Mesodermal cell (in vitro differentiated cells): ENCODE data around the gene ANKIB1.

Source experiments
- H3K27ac ChIP-seq: 2 replicates; pipeline ENCODE4 v1.7.0; 2013; ENCODE audit warnings: mild to moderate bottlenecking, low read depth, low read length, moderate library complexity; ENCODE audit not compliant: severe bottlenecking
- H3K36me3 ChIP-seq: 2 replicates; pipeline ENCODE4 v1.7.1; 2013; ENCODE audit warnings: mild to moderate bottlenecking, low read length, moderate library complexity; ENCODE audit not compliant: control insufficient read depth, insufficient read depth
- H3K4me1 ChIP-seq: one replicate; pipeline ENCODE4 v1.7.1; 2013; ENCODE audit warnings: mild to moderate bottlenecking, low read length; ENCODE audit not compliant: insufficient read depth, control insufficient read depth, poor library complexity, severe bottlenecking
- H3K4me3 ChIP-seq: 2 replicates; pipeline ENCODE4 v1.7.0; 2013; ENCODE audit warnings: low read length, control low read depth, mild to moderate bottlenecking; ENCODE audit not compliant: insufficient read depth, poor library complexity, severe bottlenecking; ENCODE audit errors: extremely low read depth
- H3K9me3 ChIP-seq: 2 replicates; pipeline ENCODE4 v1.7.1; 2013; ENCODE audit warnings: mild to moderate bottlenecking, low read length, moderate library complexity; ENCODE audit not compliant: control insufficient read depth
- whole genome bisulfite sequencing, 2 experiments: methylation state at CpG; one replicate each; pipeline ENCODE4 v1.1.5; 2013; ENCODE audit warnings: missing lambda C conversion rate in 2 of 2; ENCODE audit not compliant: insufficient coverage in 2 of 2; 5-methylcytosine and 5-hydroxymethylcytosine counted together

ANKIB1 gene

GRCh38 chr7:92292981-92293380 lies 47.2 kb downstream of the ANKIB1 start:
- H3K4me3 ChIP-seq: no peak overlapping the region
- WGBS, 2 experiments: 67% methylated on average over 1 of the region's 3 CpGs; no CpG with 5 or more reads in 1 of the 2 experiments
- no peak overlapping the region for H3K27ac ChIP-seq
- H3K4me1 ChIP-seq: no peaks in the 10 kb centered on the region
- no peaks in the 10 kb centered on the region for H3K9me3 ChIP-seq
- peaks cover 3% of the 10 kb centered on the region for H3K36me3 ChIP-seq

DNA sequence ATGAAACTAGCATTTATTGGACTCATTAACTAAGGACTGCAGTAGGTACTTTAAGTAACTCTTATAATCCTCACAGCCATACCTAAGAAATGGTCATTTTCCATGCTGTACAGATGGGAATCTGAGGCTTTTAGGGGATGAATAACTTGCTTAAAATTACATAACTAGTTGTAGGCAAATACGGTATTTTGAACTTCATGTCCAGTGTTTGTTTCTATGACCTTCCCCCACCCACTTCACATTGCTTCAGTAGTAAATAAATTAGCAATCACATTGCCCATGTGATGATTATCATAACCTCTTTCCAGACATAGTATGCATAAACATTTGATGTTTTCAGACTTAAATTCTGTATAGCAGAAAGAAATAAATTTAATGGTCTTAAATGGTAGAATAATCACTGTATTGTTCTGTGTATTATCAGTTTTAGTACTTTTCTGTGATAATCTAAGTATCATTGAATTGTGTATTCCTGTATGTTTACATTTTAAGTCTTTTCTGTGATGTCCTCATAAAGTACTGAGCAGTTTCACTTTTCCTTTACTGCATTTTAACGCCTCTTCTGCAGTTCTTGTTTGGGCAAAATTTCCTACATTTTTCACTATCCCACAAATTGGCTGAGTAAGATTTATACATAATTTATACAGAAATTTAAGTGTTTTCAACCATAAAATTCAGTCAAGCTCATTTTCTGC lies 48.3 kb downstream of the ANKIB1 start:
- no peaks in the 10 kb centered on the region for H3K4me1 ChIP-seq
- no CpG with 5 or more reads among the region's 2 CpGs for WGBS, 2 experiments
- H3K36me3 ChIP-seq: peaks cover 7% of the 10 kb centered on the region
- H3K27ac ChIP-seq: no peak overlapping the region
- H3K4me3 ChIP-seq: no peak overlapping the region
- no peaks in the 10 kb centered on the region for H3K9me3 ChIP-seq

DNA sequence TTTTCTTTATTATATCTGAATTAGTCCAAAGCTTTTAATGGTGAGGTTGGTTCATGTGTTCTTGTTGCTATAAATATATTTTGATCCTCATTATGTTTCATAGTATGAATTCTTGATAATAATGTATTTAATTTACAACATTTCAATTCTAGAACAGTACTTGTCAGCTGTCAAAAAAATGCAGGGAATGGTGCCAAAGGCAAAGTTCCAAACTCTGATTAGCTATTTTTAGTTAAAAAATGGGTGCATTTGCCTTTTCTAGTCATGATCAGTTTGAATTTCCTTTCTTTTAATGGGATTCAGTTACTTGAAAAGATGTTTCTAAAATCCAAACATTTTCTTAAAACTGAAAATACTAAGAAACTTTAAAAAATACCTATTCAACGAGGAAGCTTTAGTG lies 49.6 kb downstream of the ANKIB1 start:
- no CpG with 5 or more reads among the region's 1 CpG for WGBS, 2 experiments
- no peak overlapping the region for H3K27ac ChIP-seq

GRCh38 chr7:92296235-92296634 lies 50.5 kb downstream of the ANKIB1 start:
- no peak overlapping the region for H3K27ac ChIP-seq
- peaks cover 12% of the 10 kb centered on the region for H3K36me3 ChIP-seq
- no peaks in the 10 kb centered on the region for H3K4me1 ChIP-seq
- no CpG with 5 or more reads among the region's 3 CpGs for WGBS, 2 experiments
- no peaks in the 10 kb centered on the region for H3K9me3 ChIP-seq
- H3K4me3 ChIP-seq: no peak overlapping the region

More for the DNA sequence above, 49.6 kb downstream of the ANKIB1 start:
- Histone ChIP-seq H3K9me3 (no peaks in the 10 kb centered on the region), H3K36me3 (peaks cover 12% of the 10 kb centered on the region), H3K4me3 (no peak overlapping the region), H3K4me1 (no peaks in the 10 kb centered on the region)

DNA sequence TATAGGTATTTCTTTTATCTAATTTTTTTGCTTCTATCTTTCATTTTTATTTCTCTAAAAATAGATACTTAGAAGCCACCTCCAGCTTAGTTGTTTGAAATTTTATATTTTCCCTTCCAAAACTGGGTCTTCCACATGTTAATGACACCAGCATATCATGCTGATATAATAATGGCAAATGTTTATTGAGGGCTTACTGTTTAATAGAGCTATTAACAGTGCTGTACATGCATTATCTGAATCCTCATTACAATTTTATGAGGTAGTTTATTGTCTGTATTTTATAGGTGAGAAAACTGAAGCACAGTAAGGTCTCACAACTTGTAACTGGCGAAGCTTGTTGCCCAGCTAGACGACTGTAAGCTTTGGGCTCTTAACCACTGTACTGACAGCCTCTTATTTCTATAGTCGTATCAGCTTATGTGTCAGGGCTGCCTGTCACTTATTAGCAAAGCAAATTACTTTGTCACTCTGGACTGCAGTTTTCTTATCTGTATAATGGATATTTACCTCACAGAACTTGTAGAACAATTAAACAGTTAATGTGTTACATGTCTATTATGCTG lies 51.2 kb downstream of the ANKIB1 start:
- H3K36me3 ChIP-seq: peaks cover 12% of the 10 kb centered on the region
- no peak overlapping the region for H3K4me3 ChIP-seq
- 92 to 100% methylated on average over 2 of the region's 3 CpGs for WGBS, 2 experiments
- no peak overlapping the region for H3K27ac ChIP-seq
- no peaks in the 10 kb centered on the region for H3K9me3 ChIP-seq
- H3K4me1 ChIP-seq: no peaks in the 10 kb centered on the region

GRCh38 chr7:92297736-92298135 lies 52.0 kb downstream of the ANKIB1 start:
- WGBS, 2 experiments: 77% methylated on average over 1 of the region's 1 CpG; no CpG with 5 or more reads in 1 of the 2 experiments
- no peak overlapping the region for H3K27ac ChIP-seq
- H3K4me3 ChIP-seq: no peak overlapping the region
- H3K36me3 ChIP-seq: peaks cover 12% of the 10 kb centered on the region
- no peaks in the 10 kb centered on the region for H3K9me3 ChIP-seq
- H3K4me1 ChIP-seq: no peaks in the 10 kb centered on the region

GRCh38 chr7:92303761-92304160 lies 58.0 kb downstream of the ANKIB1 start:
- Histone ChIP-seq H3K9me3 (no peaks in the 10 kb centered on the region), H3K27ac (no peak overlapping the region), H3K36me3 (peaks cover 19% of the 10 kb centered on the region), H3K4me3 (no peak overlapping the region), H3K4me1 (no peaks in the 10 kb centered on the region)
- WGBS, 2 experiments: 80% methylated on average over 1 of the region's 2 CpGs; no CpG with 5 or more reads in 1 of the 2 experiments

DNA sequence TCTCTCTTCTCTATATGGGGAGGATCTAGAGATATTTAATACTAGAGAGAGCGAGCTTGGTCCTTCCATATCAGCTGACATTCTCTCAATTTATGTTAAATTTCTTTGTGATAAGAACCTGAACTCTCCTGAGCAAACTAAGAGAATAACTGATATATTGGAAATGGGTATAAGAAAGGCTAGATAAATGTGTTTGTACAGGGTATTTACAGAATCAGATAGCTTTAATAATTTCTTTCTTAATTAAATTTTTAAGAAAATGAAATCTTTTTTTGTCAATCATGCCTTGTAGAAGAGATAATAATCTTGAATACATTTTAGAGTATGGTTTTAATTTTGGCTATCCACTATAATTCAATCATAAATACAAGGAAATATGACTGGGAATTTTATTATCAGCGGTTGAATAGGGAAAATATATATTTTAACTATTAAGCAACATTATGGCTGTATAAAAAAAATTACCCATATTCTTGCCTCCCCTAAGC lies 58.7 kb downstream of the ANKIB1 start:
- H3K4me3 ChIP-seq: no peak overlapping the region
- WGBS, 2 experiments: no CpG with 5 or more reads among the region's 2 CpGs

DNA sequence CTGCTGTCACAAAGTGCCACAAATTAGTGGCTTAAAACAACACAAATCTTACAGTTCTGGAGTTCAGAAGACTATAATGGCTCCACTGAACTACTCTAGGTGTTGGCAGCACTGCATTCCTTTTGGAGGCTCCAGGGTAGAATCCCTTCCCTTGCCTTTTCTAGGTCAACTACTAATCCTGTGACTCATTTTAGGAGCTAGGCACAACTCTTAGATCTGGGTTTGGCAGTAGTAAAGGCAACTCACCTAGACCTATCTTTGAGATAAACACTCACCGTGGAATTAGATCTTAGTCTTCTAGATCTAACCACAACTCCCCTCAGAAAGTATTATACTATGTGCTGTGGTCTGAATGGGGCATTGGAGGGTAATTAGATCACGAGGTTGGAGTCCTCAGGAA lies 60.4 kb downstream of the ANKIB1 start:
- no peak overlapping the region for H3K4me3 ChIP-seq
- no CpG with 5 or more reads among the region's 2 CpGs for WGBS, 2 experiments
- no peaks in the 10 kb centered on the region for H3K4me1 ChIP-seq
- H3K36me3 ChIP-seq: peaks cover 13% of the 10 kb centered on the region
- H3K9me3 ChIP-seq: no peaks in the 10 kb centered on the region
- H3K27ac ChIP-seq: no peak overlapping the region

More for the DNA sequence above, 58.7 kb downstream of the ANKIB1 start:
- Histone ChIP-seq H3K27ac (no peak overlapping the region), H3K9me3 (no peaks in the 10 kb centered on the region), H3K4me1 (no peaks in the 10 kb centered on the region), H3K36me3 (peaks cover 18% of the 10 kb centered on the region)

GRCh38 chr7:92313055-92313454 lies 67.3 kb downstream of the ANKIB1 start:
- no peaks in the 10 kb centered on the region for H3K9me3 ChIP-seq
- H3K4me3 ChIP-seq: no peak overlapping the region
- no CpG with 5 or more reads among the region's 3 CpGs for WGBS, 2 experiments
- H3K36me3 ChIP-seq: no peaks in the 10 kb centered on the region
- H3K4me1 ChIP-seq: no peaks in the 10 kb centered on the region
- H3K27ac ChIP-seq: no peak overlapping the region

- no CpG with 5 or more reads among the region's 3 CpGs for WGBS, 2 experiments
- H3K9me3 ChIP-seq: no peaks in the 10 kb centered on the region
- no peak overlapping the region for H3K4me3 ChIP-seq
- H3K36me3 ChIP-seq: peaks cover 4% of the 10 kb centered on the region
- H3K4me1 ChIP-seq: no peaks in the 10 kb centered on the region
- H3K27ac ChIP-seq: no peak overlapping the region
These were observed 73.5 kb downstream of the ANKIB1 start for GRCh38 chr7:92319243-92319642.
